B cell (primary cell): Measurements from ENCODE around the gene RBM33. TPM values are rescaled to one million over a fixed set of nuclear protein-coding genes. Genes with fewer than 3 reads are reported as not detected.

Experiments used
- ATAC-seq: fragments of 200-7000 bp; cut with Tn5 transposase; one replicate; pipeline ENCODE4 v1.10.0; 2021; ENCODE audit warnings: low read depth, mild to moderate bottlenecking, moderate number of reproducible peaks, moderate library complexity
- CTCF ChIA-PET: fragments of 350-600 bp; sonication (Branson Sonifier 250); formaldehyde crosslinking; loops from one replicate; lab custom pipeline; 2021; ENCODE audit warnings: antibody characterized with exemption, inconsistent platforms; lab: Charles Lee
- POLR2A ChIA-PET: fragments of 350-600 bp; sonication (Branson Sonifier 250); formaldehyde crosslinking; loops from one replicate; lab custom pipeline; 2021; ENCODE audit warnings: antibody characterized with exemption; lab: Charles Lee
- DNase-seq: peaks from one replicate; pipeline ENCODE4 v3.0.0; 2013
- H2AFZ ChIP-seq: 2 replicates; pipeline ENCODE4 v1.6.1; 2012; ENCODE audit warnings: mild to moderate bottlenecking, low read depth, low read length; ENCODE audit not compliant: insufficient read depth, poor library complexity, severe bottlenecking
- H3K27ac ChIP-seq, 2 donors: 1 replicate in 1 of 2; 2 replicates in 1 of 2; pipeline ENCODE4 v1.5.1; 2012 to 2013; ENCODE audit warnings: low read length in 2 of 2, mild to moderate bottlenecking in 2 of 2, moderate library complexity in 1 of 2
- H3K27me3 ChIP-seq, 4 experiments: fragments of 200-600 bp in 1 of 4; sonication (generic) in 1 of 4; replicated peaks in 1 of 4; 1 replicate in 2 of 4; 2 replicates in 2 of 4; pipeline versions ENCODE4 v1.6.1 to v1.7.0; 2013 to 2016; ENCODE audit warnings: low read length in 3 of 4, mild to moderate bottlenecking in 2 of 4, mixed read lengths in 1 of 4, moderate library complexity in 1 of 4; ENCODE audit not compliant: insufficient read depth in 4 of 4, control insufficient read depth in 3 of 4; ENCODE audit errors: control extremely low read depth in 1 of 4
- H3K36me3 ChIP-seq, 2 experiments: replicated peaks in 1 of 2; 1 replicate in 1 of 2; 2 replicates in 1 of 2; pipeline versions ENCODE4 v1.6.1 to v1.7.1; 2013; ENCODE audit warnings: low read length in 1 of 2; ENCODE audit not compliant: insufficient read depth in 2 of 2, control insufficient read depth in 1 of 2; ENCODE audit errors: control extremely low read depth in 1 of 2, extremely low read depth in 1 of 2
- H3K4me1 ChIP-seq, 2 donors: fragments of 200-600 bp in 1 of 2; sonication (generic) in 1 of 2; 1 replicate in 1 of 2; 2 replicates in 1 of 2; pipeline versions ENCODE4 v1.5.1 to v1.6.1; 2013 to 2017; ENCODE audit warnings: low read length in 2 of 2; ENCODE audit not compliant: control insufficient read depth in 2 of 2, insufficient read depth in 2 of 2
- H3K4me2 ChIP-seq: replicated peaks from 2 replicates; pipeline ENCODE3; 2012; ENCODE audit warnings: mild to moderate bottlenecking, low read depth, low read length; ENCODE audit not compliant: poor library complexity, severe bottlenecking
- H3K4me3 ChIP-seq, 5 experiments: fragments of 200-600 bp in 1 of 5; sonication (generic) in 1 of 5; 1 replicate in 3 of 5; 2 replicates in 2 of 5; pipeline versions ENCODE4 v1.5.1 to v1.7.0; 2011 to 2016; ENCODE audit warnings: low read length in 4 of 5, mild to moderate bottlenecking in 4 of 5, low read depth in 2 of 5, control low read depth in 1 of 5, moderate library complexity in 1 of 5; ENCODE audit not compliant: insufficient read depth in 1 of 5; ENCODE audit errors: control extremely low read depth in 1 of 5, extremely low read depth in 1 of 5
- H3K79me2 ChIP-seq: fragments of 200-600 bp; sonication (generic); one replicate; pipeline ENCODE4 v1.6.0; 2016; ENCODE audit warnings: low read length; ENCODE audit not compliant: control insufficient read depth, insufficient read depth
- H3K9ac ChIP-seq: fragments of 200-600 bp; sonication (generic); 2 replicates; pipeline ENCODE4 v1.6.1; 2017; ENCODE audit warnings: mild to moderate bottlenecking, low read length, moderate library complexity
- H3K9me3 ChIP-seq, 3 donors: one replicate each; pipeline versions ENCODE4 v1.6.1 to v1.7.1; 2013; ENCODE audit warnings: low read length in 2 of 3; ENCODE audit not compliant: control insufficient read depth in 2 of 3, insufficient read depth in 1 of 3; ENCODE audit errors: control extremely low read depth in 1 of 3
- H4K20me1 ChIP-seq: 2 replicates; pipeline ENCODE4 v1.6.0; 2012; ENCODE audit warnings: mild to moderate bottlenecking, low read length; ENCODE audit not compliant: insufficient read depth, control insufficient read depth, poor library complexity, severe bottlenecking
- H3K27ac Mint-ChIP-seq: one replicate; pipeline ENCODE4 v1.8.0; 2021; ENCODE audit warnings: mixed read lengths
- H3K27me3 Mint-ChIP-seq: one replicate; pipeline ENCODE4 v1.8.0; 2021; ENCODE audit warnings: mixed read lengths
- H3K4me1 Mint-ChIP-seq: one replicate; pipeline ENCODE4 v1.8.0; 2021; ENCODE audit warnings: mixed read lengths
- H3K4me3 Mint-ChIP-seq: one replicate; pipeline ENCODE4 v1.8.0; 2021; ENCODE audit warnings: mixed read lengths
- H3K9me3 Mint-ChIP-seq: one replicate; pipeline ENCODE4 v1.8.0; 2022; ENCODE audit warnings: mixed read lengths; ENCODE audit not compliant: insufficient read depth
- EZH2 ChIP-seq: IDR thresholded peaks from 2 replicates; pipeline ENCODE4 v1.6.1; 2012; ENCODE audit warnings: borderline replicate concordance, low read depth, mild to moderate bottlenecking, moderate library complexity, low read length; ENCODE audit not compliant: insufficient read depth, poor library complexity, severe bottlenecking
- WGBS: methylation state at CpG from one replicate; pipeline ENCODE4 v1.1.5; 2013; ENCODE audit warnings: missing lambda C conversion rate; ENCODE audit not compliant: insufficient coverage; 5-methylcytosine and 5-hydroxymethylcytosine counted together
- intact Hi-C: fragments of 100-400 bp; cut with micrococcal nuclease; formaldehyde crosslinking; loops from one replicate; pipeline ENCODE4 v1.10.0; 2022
- polyA plus RNA-seq: library from polyadenylated mRNA; depleted of rRNA; stranded (reverse); fragments of >200 nt; gene quantifications from 2 replicates; pipeline ENCODE4 v1.2.3, GENCODE V29; 2012
- total RNA-seq, 2 donors: library from RNA; stranded (reverse); fragments of 120-200 nt in 1 of 2; gene quantifications; 1 replicate in 1 of 2; 2 replicates in 1 of 2; pipeline versions ENCODE4 v1.2.3 to v1.2.4, GENCODE V29; 2013 to 2022
- TF ChIP-seq, protein P1 (sequence below): fragments of 200-600 bp; IDR thresholded peaks from one replicate; pipeline ENCODE4 v1.8.0; 2022; ENCODE audit warnings: antibody characterized with exemption, mild to moderate bottlenecking

Gene RBM33
- total and polyA plus RNA-seq, 2 donors (not counting 1 experiment from before 2014, with no cell fraction given), result 33.5 to 189 TPM

DNA sequence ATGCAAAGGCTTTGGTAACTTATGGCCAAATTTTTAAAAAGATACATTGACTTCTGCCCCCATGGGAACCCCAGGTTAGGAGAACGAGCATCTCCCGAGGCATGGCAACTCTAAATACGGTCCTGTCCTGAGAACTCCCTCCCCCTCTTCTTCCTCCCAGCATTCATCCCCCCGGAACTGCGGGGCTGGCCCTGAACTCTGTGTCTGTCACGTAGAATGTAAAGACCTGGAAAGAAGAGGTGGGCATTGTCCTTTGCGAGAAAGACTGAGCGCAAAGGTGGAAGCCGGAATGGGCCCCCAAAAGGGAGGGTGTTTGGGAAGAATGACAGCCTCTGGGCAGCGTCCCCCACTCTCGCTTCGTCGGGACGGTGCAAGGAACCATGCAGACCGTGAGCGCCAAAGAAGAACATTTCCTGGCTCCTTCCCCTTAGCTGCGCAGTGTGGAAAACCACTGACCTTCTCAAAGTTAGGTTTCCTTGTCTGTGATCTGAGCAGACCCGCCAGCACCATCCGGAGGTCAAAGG, 146.8 kb downstream of the RBM33 start:
- Mint-ChIP-seq H3K27ac (no peak overlapping the region), H3K9me3 (no peaks in the 10 kb centered on the region), H3K4me3 (no peak overlapping the region), H3K27me3 (peaks cover 14% of the 10 kb centered on the region), H3K4me1 (peaks cover 7% of the 10 kb centered on the region)
- no peak for TF ChIP-seq EZH2
- TF ChIP-seq, protein P1, sequence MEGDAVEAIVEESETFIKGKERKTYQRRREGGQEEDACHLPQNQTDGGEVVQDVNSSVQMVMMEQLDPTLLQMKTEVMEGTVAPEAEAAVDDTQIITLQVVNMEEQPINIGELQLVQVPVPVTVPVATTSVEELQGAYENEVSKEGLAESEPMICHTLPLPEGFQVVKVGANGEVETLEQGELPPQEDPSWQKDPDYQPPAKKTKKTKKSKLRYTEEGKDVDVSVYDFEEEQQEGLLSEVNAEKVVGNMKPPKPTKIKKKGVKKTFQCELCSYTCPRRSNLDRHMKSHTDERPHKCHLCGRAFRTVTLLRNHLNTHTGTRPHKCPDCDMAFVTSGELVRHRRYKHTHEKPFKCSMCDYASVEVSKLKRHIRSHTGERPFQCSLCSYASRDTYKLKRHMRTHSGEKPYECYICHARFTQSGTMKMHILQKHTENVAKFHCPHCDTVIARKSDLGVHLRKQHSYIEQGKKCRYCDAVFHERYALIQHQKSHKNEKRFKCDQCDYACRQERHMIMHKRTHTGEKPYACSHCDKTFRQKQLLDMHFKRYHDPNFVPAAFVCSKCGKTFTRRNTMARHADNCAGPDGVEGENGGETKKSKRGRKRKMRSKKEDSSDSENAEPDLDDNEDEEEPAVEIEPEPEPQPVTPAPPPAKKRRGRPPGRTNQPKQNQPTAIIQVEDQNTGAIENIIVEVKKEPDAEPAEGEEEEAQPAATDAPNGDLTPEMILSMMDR, result no peak
- no peak overlapping the region for H2AFZ ChIP-seq
- no peaks in the 10 kb centered on the region for H3K36me3 ChIP-seq
- no peaks in the 10 kb centered on the region for H4K20me1 ChIP-seq
- no peak for DNase-seq
- ChIA-PET CTCF (no interaction called here), POLR2A (no interaction called here)
- H3K4me2 ChIP-seq, result no peak overlapping the region
- H3K79me2 ChIP-seq, result no peaks in the 10 kb centered on the region
- peaks cover 0 to 17% (median 5%) of the 10 kb centered on the region in 4 experiments for H3K27me3 ChIP-seq
- H3K9me3 ChIP-seq, result no peaks in the 10 kb centered on the region
- no peak overlapping the region for H3K9ac ChIP-seq
- ATAC-seq, result no peak
- peaks cover 6 to 13% of the 10 kb centered on the region in 2 donors for H3K4me1 ChIP-seq
- H3K4me3 ChIP-seq, result no peak overlapping the region
- no peak overlapping the region for H3K27ac ChIP-seq
- intact Hi-C loops, result no loop called here
- 79% methylated on average over 18 of the region's 19 CpGs for WGBS

DNA sequence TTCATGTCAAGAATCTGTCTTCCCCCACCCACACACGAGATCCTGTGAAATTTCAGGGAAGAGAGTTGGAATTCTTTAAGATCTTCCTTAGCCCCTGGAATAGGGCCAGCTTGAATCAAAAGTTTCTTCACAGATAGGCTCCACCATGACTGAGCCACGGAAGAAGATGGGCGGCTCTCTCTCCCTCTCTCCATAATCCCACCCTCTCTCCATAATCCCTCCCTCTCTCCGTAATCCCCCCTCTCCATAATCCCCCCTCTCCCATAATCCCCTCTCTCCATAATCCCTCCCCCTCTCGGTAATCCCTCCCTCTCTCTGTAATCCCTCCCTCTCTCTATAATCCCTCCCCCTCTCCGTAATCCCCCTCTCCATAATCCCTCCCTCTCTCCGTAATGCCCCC, 147.4 kb downstream of the RBM33 start:
- Histone ChIP-seq H3K4me3 (no peak overlapping the region), H3K9me3 (no peaks in the 10 kb centered on the region), H3K4me1 (peaks cover 10 to 17% of the 10 kb centered on the region in 2 donors), H2AFZ (no peak overlapping the region), H4K20me1 (no peaks in the 10 kb centered on the region), H3K4me2 (no peak overlapping the region), H3K9ac (no peak overlapping the region), H3K79me2 (no peaks in the 10 kb centered on the region), H3K36me3 (no peaks in the 10 kb centered on the region), H3K27me3 (peaks cover 0 to 23% (median 7%) of the 10 kb centered on the region in 4 experiments), H3K27ac (no peak overlapping the region)
- intact Hi-C loops, result no loop called here
- Mint-ChIP-seq H3K27me3 (peaks cover 17% of the 10 kb centered on the region), H3K9me3 (no peaks in the 10 kb centered on the region), H3K4me1 (peaks cover 5% of the 10 kb centered on the region), H3K4me3 (no peak overlapping the region), H3K27ac (no peak overlapping the region)
- CTCF ChIA-PET, result no interaction called here
- 91% methylated on average over 3 of the region's 7 CpGs for WGBS
- POLR2A ChIA-PET, result no interaction called here
- TF ChIP-seq, protein P1, result no peak
- TF ChIP-seq EZH2, result no peak
- ATAC-seq, result no peak
- no peak for DNase-seq
